ENCODE measurements around the gene AJAP1.

DNA sequence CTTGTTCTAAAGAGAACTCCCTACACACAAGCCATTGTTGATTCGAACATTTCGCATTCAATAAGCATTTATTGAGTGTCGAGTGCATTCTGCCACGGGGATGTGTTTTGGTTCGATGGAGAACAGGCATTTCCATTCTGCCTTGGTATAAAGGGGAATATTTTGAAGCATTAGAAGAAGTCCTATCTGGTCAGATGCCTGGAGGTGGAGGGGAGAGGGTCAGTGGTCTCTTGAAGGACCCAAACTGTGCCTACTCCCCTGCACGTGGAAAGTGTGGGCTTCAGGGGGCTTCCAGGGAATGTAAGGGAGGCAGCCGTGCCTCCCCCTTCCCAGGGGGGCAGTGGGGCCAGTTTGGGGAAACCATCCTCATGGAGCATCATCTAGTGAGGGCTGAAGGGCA lies 8.3 kb downstream of the AJAP1 start:
- TF ChIP-seq, protein P1, sequence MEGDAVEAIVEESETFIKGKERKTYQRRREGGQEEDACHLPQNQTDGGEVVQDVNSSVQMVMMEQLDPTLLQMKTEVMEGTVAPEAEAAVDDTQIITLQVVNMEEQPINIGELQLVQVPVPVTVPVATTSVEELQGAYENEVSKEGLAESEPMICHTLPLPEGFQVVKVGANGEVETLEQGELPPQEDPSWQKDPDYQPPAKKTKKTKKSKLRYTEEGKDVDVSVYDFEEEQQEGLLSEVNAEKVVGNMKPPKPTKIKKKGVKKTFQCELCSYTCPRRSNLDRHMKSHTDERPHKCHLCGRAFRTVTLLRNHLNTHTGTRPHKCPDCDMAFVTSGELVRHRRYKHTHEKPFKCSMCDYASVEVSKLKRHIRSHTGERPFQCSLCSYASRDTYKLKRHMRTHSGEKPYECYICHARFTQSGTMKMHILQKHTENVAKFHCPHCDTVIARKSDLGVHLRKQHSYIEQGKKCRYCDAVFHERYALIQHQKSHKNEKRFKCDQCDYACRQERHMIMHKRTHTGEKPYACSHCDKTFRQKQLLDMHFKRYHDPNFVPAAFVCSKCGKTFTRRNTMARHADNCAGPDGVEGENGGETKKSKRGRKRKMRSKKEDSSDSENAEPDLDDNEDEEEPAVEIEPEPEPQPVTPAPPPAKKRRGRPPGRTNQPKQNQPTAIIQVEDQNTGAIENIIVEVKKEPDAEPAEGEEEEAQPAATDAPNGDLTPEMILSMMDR (IDR thresholded peaks at IDR 0.05; ENCODE audit: low read depth, low read length), result no peak
- TF ChIP-seq EZH2phosphoT487 (IDR thresholded peaks at IDR 0.05; ENCODE audit: low read depth), result no peak

Data from OCI-LY3 (cell line).